ENCODE results near the gene PSMB3. TPM values are rescaled to one million over a fixed set of nuclear protein-coding genes. Genes with fewer than 3 reads are reported as not detected.

PSMB3 gene
- total RNA-seq, 1 donor from 2014 or later, result 118 TPM

DNA sequence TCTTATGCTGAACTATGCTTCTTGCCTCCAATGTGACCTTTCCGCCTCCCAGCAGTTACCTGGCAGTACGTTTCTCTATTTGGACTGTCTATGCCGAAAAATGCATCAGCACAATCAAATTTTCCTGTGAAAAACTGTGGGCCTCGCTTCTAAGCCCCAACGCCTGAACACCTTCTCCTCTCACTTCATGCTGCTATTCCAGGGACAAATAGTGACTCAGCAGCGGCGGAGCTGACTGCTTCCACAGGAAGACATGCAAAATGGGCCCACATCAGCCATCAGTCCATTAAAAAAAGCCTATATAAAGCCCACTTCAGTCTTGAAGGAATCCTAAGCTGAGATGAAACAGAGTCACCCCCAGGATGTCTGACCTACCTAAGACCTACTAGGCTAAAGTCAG lies 57.3 kb downstream of the PSMB3 start:
- Mint-ChIP-seq H3K9me3 (ENCODE audit: low read depth) (no peaks in the 10 kb centered on the region), H3K27ac (ENCODE audit: unreplicated experiment) (no peak overlapping the region)
- no peak for DNase-seq (ENCODE audit: low spot score)

More for the DNA sequence above, 57.3 kb downstream of the PSMB3 start:
- Mint-ChIP-seq H3K4me3 (ENCODE audit: unreplicated experiment) (no peak overlapping the region), H3K36me3 (ENCODE audit: low read depth) (peaks cover 31% of the 10 kb centered on the region), H3K27me3 (ENCODE audit: low read depth) (no peaks in the 10 kb centered on the region), H3K4me1 (ENCODE audit: low read depth) (no peaks in the 10 kb centered on the region)
- TF ChIP-seq, protein P1, sequence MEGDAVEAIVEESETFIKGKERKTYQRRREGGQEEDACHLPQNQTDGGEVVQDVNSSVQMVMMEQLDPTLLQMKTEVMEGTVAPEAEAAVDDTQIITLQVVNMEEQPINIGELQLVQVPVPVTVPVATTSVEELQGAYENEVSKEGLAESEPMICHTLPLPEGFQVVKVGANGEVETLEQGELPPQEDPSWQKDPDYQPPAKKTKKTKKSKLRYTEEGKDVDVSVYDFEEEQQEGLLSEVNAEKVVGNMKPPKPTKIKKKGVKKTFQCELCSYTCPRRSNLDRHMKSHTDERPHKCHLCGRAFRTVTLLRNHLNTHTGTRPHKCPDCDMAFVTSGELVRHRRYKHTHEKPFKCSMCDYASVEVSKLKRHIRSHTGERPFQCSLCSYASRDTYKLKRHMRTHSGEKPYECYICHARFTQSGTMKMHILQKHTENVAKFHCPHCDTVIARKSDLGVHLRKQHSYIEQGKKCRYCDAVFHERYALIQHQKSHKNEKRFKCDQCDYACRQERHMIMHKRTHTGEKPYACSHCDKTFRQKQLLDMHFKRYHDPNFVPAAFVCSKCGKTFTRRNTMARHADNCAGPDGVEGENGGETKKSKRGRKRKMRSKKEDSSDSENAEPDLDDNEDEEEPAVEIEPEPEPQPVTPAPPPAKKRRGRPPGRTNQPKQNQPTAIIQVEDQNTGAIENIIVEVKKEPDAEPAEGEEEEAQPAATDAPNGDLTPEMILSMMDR (IDR thresholded peaks at IDR 0.05), result no peak

Small RNA genes lying within 50 kb of the gene (microRNA-seq; reads per million reads assigned to microRNA genes)
- gene MIR4726 (ENCODE audit: borderline number of aligned reads), result not detected

Other genes with a start within 250 kb of the PSMB3 start
- gene SRCIN1, start 146.8 kb upstream of the PSMB3 start, total RNA-seq, result 0.30 to 0.51 TPM in 2 of 3 replicates, not detected in the other
- gene EPOP, start 77.8 kb upstream of the PSMB3 start, total RNA-seq, result 1.2 to 3.4 TPM (median 2.8 TPM) in 3 replicates
- gene MLLT6, start 47.5 kb upstream of the PSMB3 start, total RNA-seq, result 44.9 to 64.2 TPM (median 50.0 TPM) in 3 replicates
- gene CISD3, start 22.4 kb upstream of the PSMB3 start, total RNA-seq, result 17.2 to 18.4 TPM (median 17.9 TPM) in 3 replicates
- 50.7 to 56.1 TPM (median 55.2 TPM) in 3 replicates for gene PCGF2, start 4.4 kb upstream of the PSMB3 start, total RNA-seq
- gene PIP4K2B, start 46.8 kb downstream of the PSMB3 start, total RNA-seq, result 55.5 to 66.8 TPM (median 58.7 TPM) in 3 replicates
- gene CWC25, start 72.6 kb downstream of the PSMB3 start, total RNA-seq, result 8.3 to 13.5 TPM (median 11.8 TPM) in 3 replicates
- 916 to 959 TPM (median 937 TPM) in 3 replicates for gene RPL23, start 101.0 kb downstream of the PSMB3 start, total RNA-seq
- 444 to 599 TPM (median 593 TPM) in 3 replicates for gene LASP1, start 117.3 kb downstream of the PSMB3 start, total RNA-seq
- not detected in 3 replicates for gene FBXO47, start 214.7 kb downstream of the PSMB3 start, total RNA-seq

Measured in chondrocyte (in vitro differentiated cells).